ENCODE measurements around the gene KIAA1614.

KIAA1614 gene, protein sequence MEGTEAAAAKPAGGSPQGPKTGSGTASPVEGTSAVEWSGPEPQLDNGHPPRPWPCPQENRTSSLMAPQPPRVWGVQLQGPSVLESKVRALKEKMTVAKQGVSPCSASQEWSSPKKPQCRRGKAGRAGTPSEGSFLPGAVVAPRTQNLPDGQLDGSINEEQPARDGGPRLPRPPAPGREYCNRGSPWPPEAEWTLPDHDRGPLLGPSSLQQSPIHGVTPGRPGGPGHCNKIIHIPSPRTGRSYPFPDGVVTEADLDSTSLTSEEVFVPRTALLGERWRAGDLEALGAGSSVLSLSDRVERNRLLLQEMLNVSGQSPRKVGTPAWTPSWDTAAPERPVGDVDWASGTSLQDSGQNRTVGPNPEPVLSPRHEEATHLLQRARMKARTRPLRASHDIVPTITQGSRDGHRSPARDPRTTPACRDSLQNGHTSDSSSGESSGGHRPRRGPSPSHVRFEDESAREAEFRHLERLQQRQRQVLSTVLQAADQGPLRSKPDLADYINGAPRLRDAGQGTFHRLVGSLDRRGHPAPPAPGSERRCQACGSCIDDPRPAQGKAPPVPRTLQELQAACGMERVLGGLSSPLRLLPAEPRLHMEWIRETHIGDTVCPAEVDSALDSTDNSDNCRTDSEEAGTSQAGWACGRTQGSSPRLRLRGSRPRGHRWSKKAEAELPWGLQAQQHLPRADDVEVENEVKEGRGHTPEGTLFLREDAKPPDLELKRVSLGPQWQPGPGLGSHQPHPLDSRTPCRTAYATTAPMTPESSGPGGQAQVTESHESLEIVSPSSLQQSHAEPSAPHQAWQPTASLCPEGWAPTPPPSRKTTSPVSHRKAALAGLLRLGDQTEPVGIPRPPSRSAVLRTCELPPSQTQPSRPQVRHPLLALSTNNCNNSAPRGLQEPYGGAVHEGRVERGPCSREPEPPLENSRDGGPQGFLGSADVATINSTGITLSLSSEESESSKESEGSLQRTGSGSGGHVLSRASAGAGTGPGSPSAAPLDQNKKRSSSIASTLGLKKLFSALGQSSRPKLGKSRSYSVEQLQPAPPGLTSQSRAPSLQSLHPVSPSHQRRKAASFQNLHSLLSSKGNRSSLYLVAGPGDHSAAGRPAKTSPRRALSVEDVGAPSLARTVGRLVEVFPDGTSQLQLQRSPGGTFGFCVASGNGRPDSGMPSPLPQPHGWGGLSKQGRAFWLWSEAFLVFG

GRCh38 chr1:180912801-180913565 lies at the start of gene KIAA1614:
KIAA1614 (plus strand) TSS chr1:180912897; CDS start chr1:180913244, 347 bp downstream.
- DNase-seq (ENCODE audit: low spot score): peak; percentile 74
- Histone ChIP-seq H3K4me3 (peak within 1 kb of the TSS; percentile 82), H3K27ac (peak within 1 kb of the TSS; percentile 70 to 89)
- TF ChIP-seq, protein P1, sequence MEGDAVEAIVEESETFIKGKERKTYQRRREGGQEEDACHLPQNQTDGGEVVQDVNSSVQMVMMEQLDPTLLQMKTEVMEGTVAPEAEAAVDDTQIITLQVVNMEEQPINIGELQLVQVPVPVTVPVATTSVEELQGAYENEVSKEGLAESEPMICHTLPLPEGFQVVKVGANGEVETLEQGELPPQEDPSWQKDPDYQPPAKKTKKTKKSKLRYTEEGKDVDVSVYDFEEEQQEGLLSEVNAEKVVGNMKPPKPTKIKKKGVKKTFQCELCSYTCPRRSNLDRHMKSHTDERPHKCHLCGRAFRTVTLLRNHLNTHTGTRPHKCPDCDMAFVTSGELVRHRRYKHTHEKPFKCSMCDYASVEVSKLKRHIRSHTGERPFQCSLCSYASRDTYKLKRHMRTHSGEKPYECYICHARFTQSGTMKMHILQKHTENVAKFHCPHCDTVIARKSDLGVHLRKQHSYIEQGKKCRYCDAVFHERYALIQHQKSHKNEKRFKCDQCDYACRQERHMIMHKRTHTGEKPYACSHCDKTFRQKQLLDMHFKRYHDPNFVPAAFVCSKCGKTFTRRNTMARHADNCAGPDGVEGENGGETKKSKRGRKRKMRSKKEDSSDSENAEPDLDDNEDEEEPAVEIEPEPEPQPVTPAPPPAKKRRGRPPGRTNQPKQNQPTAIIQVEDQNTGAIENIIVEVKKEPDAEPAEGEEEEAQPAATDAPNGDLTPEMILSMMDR (IDR thresholded peaks at IDR 0.05): no peak

GRCh38 chr1:180863158-180863775 lies 49.4 kb upstream of the KIAA1614 start:
- Histone ChIP-seq H3K27ac (no peak overlapping the region), H3K4me3 (no peak overlapping the region)
- TF ChIP-seq, protein P1 (IDR thresholded peaks at IDR 0.05): peak; percentile 50
- no peak for DNase-seq (ENCODE audit: low spot score)

DNA sequence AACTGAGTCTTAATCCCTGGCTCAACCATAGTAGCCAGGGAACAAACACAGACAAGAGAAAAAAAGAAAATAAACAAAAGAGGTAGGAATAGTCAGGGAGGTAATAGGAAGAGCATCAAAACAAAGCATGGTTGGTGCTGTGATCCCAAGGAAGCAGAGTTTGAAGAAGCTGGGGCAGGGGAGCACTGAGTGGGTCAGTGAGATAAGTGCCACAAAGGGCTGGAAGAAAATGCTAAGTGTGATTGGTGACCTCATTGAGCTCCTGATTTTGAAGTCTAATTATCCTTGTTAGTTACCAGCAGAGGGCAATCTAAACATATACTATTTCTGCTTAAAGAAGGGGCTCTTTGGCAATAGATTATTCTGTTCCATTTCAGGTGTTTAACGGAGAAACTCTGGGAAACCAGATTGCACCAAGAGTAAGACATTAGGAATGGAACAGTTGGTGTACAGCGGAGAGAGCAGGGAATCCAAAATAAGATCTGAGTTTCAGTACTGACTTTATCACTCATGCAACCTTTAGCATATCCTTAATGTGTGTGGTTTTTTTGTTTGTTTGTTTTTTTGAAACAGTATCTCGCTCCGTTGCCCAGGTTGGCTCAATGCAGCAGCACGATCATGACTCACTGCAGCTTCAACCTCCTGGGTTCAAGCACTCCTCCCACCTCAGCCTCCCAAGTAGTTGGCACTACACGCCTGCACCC lies 30.7 kb upstream of the KIAA1614 start:
- TF ChIP-seq, protein P1 (IDR thresholded peaks at IDR 0.05): peak; percentile 28
- no peak overlapping the region for H3K27ac ChIP-seq
- no peak for DNase-seq (ENCODE audit: low spot score)
- H3K4me3 ChIP-seq: no peak overlapping the region

DNA sequence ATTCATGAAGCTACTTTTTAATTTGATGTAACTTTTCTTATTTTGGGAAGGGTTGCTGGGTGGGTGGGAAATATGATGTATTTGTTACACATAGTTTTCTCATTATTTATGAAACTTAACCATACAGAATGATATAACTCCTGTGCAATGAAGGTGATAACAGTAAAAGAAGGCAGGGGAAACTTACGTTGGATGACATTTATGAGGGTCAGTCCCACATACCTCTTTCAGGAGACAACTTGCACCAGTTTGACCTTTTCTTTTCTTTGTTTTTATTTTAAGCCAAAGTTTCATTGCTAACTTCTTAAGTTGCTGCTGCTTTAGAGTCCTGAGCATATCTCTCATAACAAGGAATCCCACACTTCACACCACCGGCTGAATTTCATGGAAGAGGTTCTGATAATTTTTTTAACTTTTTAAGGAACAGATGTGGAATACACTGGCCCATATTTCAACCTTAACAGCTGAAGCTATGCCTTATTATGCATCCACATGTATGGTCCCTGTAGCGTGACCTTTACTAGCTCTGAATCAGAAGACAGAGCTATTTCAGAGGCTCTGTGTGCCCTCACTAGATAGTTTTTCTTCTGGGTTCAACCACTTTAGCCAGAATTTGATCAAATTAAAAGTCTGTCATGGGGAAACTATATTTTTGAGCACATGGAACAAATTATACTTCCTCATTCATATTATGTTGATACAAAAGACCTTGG lies 28.0 kb upstream of the KIAA1614 start:
- TF ChIP-seq, protein P1 (IDR thresholded peaks at IDR 0.05): no peak
- Histone ChIP-seq H3K27ac (no peak overlapping the region), H3K4me3 (no peak overlapping the region)
- no peak for DNase-seq (ENCODE audit: low spot score)

GRCh38 chr1:180886338-180886737 lies 26.4 kb upstream of the KIAA1614 start:
- no peak overlapping the region for H3K4me3 ChIP-seq
- H3K27ac ChIP-seq: no peak overlapping the region
- TF ChIP-seq, protein P1 (IDR thresholded peaks at IDR 0.05): no peak
- DNase-seq (ENCODE audit: low spot score): no peak
